ENCODE results near the gene CD180.

- TF ChIP-seq, protein P1, sequence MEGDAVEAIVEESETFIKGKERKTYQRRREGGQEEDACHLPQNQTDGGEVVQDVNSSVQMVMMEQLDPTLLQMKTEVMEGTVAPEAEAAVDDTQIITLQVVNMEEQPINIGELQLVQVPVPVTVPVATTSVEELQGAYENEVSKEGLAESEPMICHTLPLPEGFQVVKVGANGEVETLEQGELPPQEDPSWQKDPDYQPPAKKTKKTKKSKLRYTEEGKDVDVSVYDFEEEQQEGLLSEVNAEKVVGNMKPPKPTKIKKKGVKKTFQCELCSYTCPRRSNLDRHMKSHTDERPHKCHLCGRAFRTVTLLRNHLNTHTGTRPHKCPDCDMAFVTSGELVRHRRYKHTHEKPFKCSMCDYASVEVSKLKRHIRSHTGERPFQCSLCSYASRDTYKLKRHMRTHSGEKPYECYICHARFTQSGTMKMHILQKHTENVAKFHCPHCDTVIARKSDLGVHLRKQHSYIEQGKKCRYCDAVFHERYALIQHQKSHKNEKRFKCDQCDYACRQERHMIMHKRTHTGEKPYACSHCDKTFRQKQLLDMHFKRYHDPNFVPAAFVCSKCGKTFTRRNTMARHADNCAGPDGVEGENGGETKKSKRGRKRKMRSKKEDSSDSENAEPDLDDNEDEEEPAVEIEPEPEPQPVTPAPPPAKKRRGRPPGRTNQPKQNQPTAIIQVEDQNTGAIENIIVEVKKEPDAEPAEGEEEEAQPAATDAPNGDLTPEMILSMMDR (IDR thresholded peaks at IDR 0.05): no peak
- no peak for TF ChIP-seq POLR2A (IDR thresholded peaks at IDR 0.05)
These were observed 2.4 kb downstream of the CD180 start for GRCh38 chr5:67194166-67194565.

Measured in right lobe of liver (tissue), 4 donors.